Osteocyte (in vitro differentiated cells): Measurements from ENCODE around the gene CCBE1. TPM values are rescaled to one million over a fixed set of nuclear protein-coding genes. Genes with fewer than 3 reads are reported as not detected.

Experiments
- DNase-seq: peaks from one replicate; pipeline ENCODE4 v3.0.0; 2021; ENCODE audit warnings: mixed read lengths; ENCODE audit not compliant: unreplicated experiment; ENCODE audit errors: extremely low spot score
- H3K27ac Mint-ChIP-seq: one replicate; pipeline ENCODE4 v1.8.0; 2021; ENCODE audit warnings: mild to moderate bottlenecking, mixed read lengths; ENCODE audit not compliant: unreplicated experiment
- H3K27me3 Mint-ChIP-seq: one replicate; pipeline ENCODE4 v1.8.0; 2021; ENCODE audit warnings: mixed read lengths; ENCODE audit not compliant: unreplicated experiment
- H3K36me3 Mint-ChIP-seq: one replicate; pipeline ENCODE4 v1.8.0; 2021; ENCODE audit warnings: mixed read lengths; ENCODE audit not compliant: unreplicated experiment
- H3K4me1 Mint-ChIP-seq: one replicate; pipeline ENCODE4 v1.8.0; 2021; ENCODE audit warnings: mixed read lengths; ENCODE audit not compliant: unreplicated experiment
- H3K4me3 Mint-ChIP-seq: one replicate; pipeline ENCODE4 v1.8.0; 2021; ENCODE audit warnings: mild to moderate bottlenecking, moderate library complexity, mixed read lengths; ENCODE audit not compliant: unreplicated experiment
- H3K9me3 Mint-ChIP-seq: one replicate; pipeline ENCODE4 v1.8.0; 2021; ENCODE audit warnings: mixed read lengths; ENCODE audit not compliant: unreplicated experiment
- CTCF ChIP-seq: fragments of 200-600 bp; sonication (generic); IDR thresholded peaks from 2 replicates; pipeline ENCODE4 v1.5.0; 2021; ENCODE audit warnings: antibody characterized with exemption, mild to moderate bottlenecking, moderate library complexity
- total RNA-seq: library from RNA; stranded (reverse); gene quantifications from 2 replicates; pipeline ENCODE4 v1.2.1, GENCODE V29; 2021

CCBE1 gene
- total RNA-seq, 1 donor from 2014 or later, result 22.8 TPM

- Mint-ChIP-seq H3K9me3 (no peaks in the 10 kb centered on the region), H3K4me1 (peaks cover 78% of the 10 kb centered on the region), H3K27ac (peak overlapping the region; percentile 94), H3K27me3 (no peaks in the 10 kb centered on the region), H3K36me3 (no peaks in the 10 kb centered on the region), H3K4me3 (peak overlapping the region; percentile 73)
- no peak for TF ChIP-seq CTCF
- DNase-seq, result no peak
These were observed 37.6 kb downstream of the CCBE1 start for GRCh38 chr18:59659508-59660170.

GRCh38 chr18:59658941-59659340, 38.3 kb downstream of the CCBE1 start:
- no peak for DNase-seq
- no peak for TF ChIP-seq CTCF
- Mint-ChIP-seq H3K9me3 (no peaks in the 10 kb centered on the region), H3K4me1 (peaks cover 80% of the 10 kb centered on the region), H3K36me3 (no peaks in the 10 kb centered on the region), H3K27ac (peak overlapping the region; percentile 94), H3K4me3 (peak overlapping the region; percentile 73), H3K27me3 (no peaks in the 10 kb centered on the region)

- Mint-ChIP-seq H3K36me3 (no peaks in the 10 kb centered on the region), H3K9me3 (no peaks in the 10 kb centered on the region), H3K4me3 (no peak overlapping the region), H3K4me1 (peaks cover 73% of the 10 kb centered on the region), H3K27me3 (no peaks in the 10 kb centered on the region), H3K27ac (no peak overlapping the region)
- DNase-seq, result no peak
- no peak for TF ChIP-seq CTCF
These were observed 40.2 kb downstream of the CCBE1 start for GRCh38 chr18:59657012-59657411.

- H3K4me1 Mint-ChIP-seq, result peaks cover 69% of the 10 kb centered on the region
- TF ChIP-seq CTCF, result no peak
- DNase-seq, result no peak
- no peaks in the 10 kb centered on the region for H3K27me3 Mint-ChIP-seq
- H3K9me3 Mint-ChIP-seq, result no peaks in the 10 kb centered on the region
- no peak overlapping the region for H3K27ac Mint-ChIP-seq
- H3K36me3 Mint-ChIP-seq, result no peaks in the 10 kb centered on the region
- no peak overlapping the region for H3K4me3 Mint-ChIP-seq
These were observed 40.8 kb downstream of the CCBE1 start for GRCh38 chr18:59656373-59656887.

- no peak for DNase-seq
- Mint-ChIP-seq H3K36me3 (no peaks in the 10 kb centered on the region), H3K27ac (peak overlapping the region; percentile 23), H3K27me3 (no peaks in the 10 kb centered on the region), H3K4me1 (peaks cover 65% of the 10 kb centered on the region), H3K4me3 (no peak overlapping the region), H3K9me3 (no peaks in the 10 kb centered on the region)
- TF ChIP-seq CTCF, result no peak
These were observed 41.5 kb downstream of the CCBE1 start for GRCh38 chr18:59655676-59656075.
